Endothelial cell of umbilical vein (primary cell): Measurements from ENCODE around the gene ADGRD1. TPM values are rescaled to one million over a fixed set of nuclear protein-coding genes. Genes with fewer than 3 reads are reported as not detected.

Experiments used
- BruUV-seq: library from RNA; stranded (reverse); fragments of 400-500 nt; replicated peaks from 2 replicates; lab custom pipeline; 2021; lab: Mats Ljungman, UMichigan
- CTCF ChIA-PET: fragments of 300-600, 350-600 bp; sonication (Branson Sonifier 250); formaldehyde crosslinking; loops from one replicate; lab custom pipeline; 2021; ENCODE audit warnings: antibody characterized with exemption, inconsistent platforms; lab: Charles Lee
- POLR2A ChIA-PET: fragments of 300-600, 350-600 bp; sonication (Branson Sonifier 250); formaldehyde crosslinking; loops from one replicate; lab custom pipeline; 2021; ENCODE audit warnings: antibody characterized with exemption, inconsistent platforms; lab: Charles Lee
- DNase-seq: peaks from one replicate; pipeline ENCODE4 v3.0.0-alpha.2; 2011; ENCODE audit warnings: low read depth, low spot score
- FAIRE-seq: peaks from 2 replicates; lab custom pipeline; 2011; peaks lifted over from hg19 to GRCh38; lab: Jason Lieb, UNC
- H2AFZ ChIP-seq: 2 replicates; pipeline ENCODE4 v1.6.0; 2012; ENCODE audit warnings: low read depth, low read length, control low read depth, inconsistent platforms
- H3K27ac ChIP-seq: 2 replicates; pipeline ENCODE4 v1.5.1; 2011; ENCODE audit warnings: low read depth, mild to moderate bottlenecking, control low read depth, low read length, moderate library complexity; ENCODE audit not compliant: insufficient read depth
- H3K27me3 ChIP-seq, 2 experiments: 2 replicates each; pipeline versions ENCODE4 v1.6.0 to v1.6.1; 2011; ENCODE audit warnings: low read length in 2 of 2, mixed read lengths in 1 of 2; ENCODE audit not compliant: control insufficient read depth in 2 of 2, insufficient read depth in 2 of 2
- H3K36me3 ChIP-seq, 2 experiments: 2 replicates in 1 of 2; 3 replicates in 1 of 2; pipeline ENCODE4 v1.5.1; 2011; ENCODE audit warnings: low read length in 2 of 2, mild to moderate bottlenecking in 1 of 2, moderate library complexity in 1 of 2; ENCODE audit not compliant: control insufficient read depth in 2 of 2, insufficient read depth in 2 of 2; ENCODE audit errors: extremely low read depth in 1 of 2
- H3K4me1 ChIP-seq: 3 replicates; pipeline ENCODE4 v1.5.1; 2011; ENCODE audit warnings: mild to moderate bottlenecking, low read length; ENCODE audit not compliant: control insufficient read depth, insufficient read depth; ENCODE audit errors: extremely low read depth
- H3K4me2 ChIP-seq: 2 replicates; pipeline ENCODE4 v1.6.1; 2011; ENCODE audit warnings: low read length, control low read depth, mixed read lengths; ENCODE audit not compliant: insufficient read depth
- H3K4me3 ChIP-seq, 3 experiments: fragments of 200-600 bp in 1 of 3; sonication (generic), shearing (Covaris generic) in 1 of 3; replicated peaks in 1 of 3; 2 replicates each; pipeline ENCODE4 v1.5.1; 2011 to 2016; ENCODE audit warnings: control low read depth in 3 of 3, low read length in 3 of 3, mild to moderate bottlenecking in 2 of 3, inconsistent platforms in 1 of 3, low read depth in 1 of 3, moderate library complexity in 1 of 3; ENCODE audit not compliant: insufficient read depth in 1 of 3
- H3K79me2 ChIP-seq: 2 replicates; pipeline ENCODE4 v1.6.0; 2012; ENCODE audit warnings: low read length, inconsistent platforms; ENCODE audit not compliant: control insufficient read depth, insufficient read depth
- H3K9ac ChIP-seq: replicated peaks from 2 replicates; pipeline ENCODE3; 2011; ENCODE audit warnings: low read length, control low read depth; ENCODE audit not compliant: insufficient read depth; ENCODE audit errors: extremely low read depth
- H3K9me1 ChIP-seq: replicated peaks from 3 replicates; pipeline ENCODE4 v1.6.0; 2011; ENCODE audit warnings: mild to moderate bottlenecking, low read length; ENCODE audit not compliant: control insufficient read depth, insufficient read depth; ENCODE audit errors: extremely low read depth
- H3K9me3 ChIP-seq: replicated peaks from 2 replicates; pipeline ENCODE4 v1.5.1; 2012; ENCODE audit warnings: low read length, inconsistent platforms; ENCODE audit not compliant: control insufficient read depth, insufficient read depth
- H4K20me1 ChIP-seq: replicated peaks from 2 replicates; pipeline ENCODE3; 2011; ENCODE audit warnings: mild to moderate bottlenecking, low read length; ENCODE audit not compliant: control insufficient read depth, insufficient read depth; ENCODE audit errors: extremely low read depth
- EZH2 ChIP-seq: IDR thresholded peaks from 2 replicates; pipeline ENCODE4 v1.6.1; 2012; ENCODE audit warnings: borderline replicate concordance, low read depth, mild to moderate bottlenecking, moderate library complexity, low read length, inconsistent platforms; ENCODE audit not compliant: severe bottlenecking
- FOS ChIP-seq: IDR thresholded peaks from 2 replicates; pipeline ENCODE4 v1.6.1; 2011; ENCODE audit warnings: mild to moderate bottlenecking, low read length, moderate library complexity, borderline replicate concordance; ENCODE audit not compliant: insufficient read depth
- GATA2 ChIP-seq: IDR thresholded peaks from 2 replicates; pipeline ENCODE4 v1.7.0; 2011; ENCODE audit warnings: low read depth, mild to moderate bottlenecking, moderate library complexity, mixed read lengths, low read length; ENCODE audit not compliant: insufficient read length, insufficient read depth
- JUN ChIP-seq: IDR thresholded peaks from 2 replicates; pipeline ENCODE4 v1.6.1; 2011; ENCODE audit warnings: borderline replicate concordance, low read depth; ENCODE audit not compliant: insufficient read length, insufficient read depth
- POLR2A ChIP-seq: IDR thresholded peaks from 2 replicates; pipeline ENCODE4 v1.6.1; 2012; ENCODE audit warnings: low read depth, mild to moderate bottlenecking, control low read depth, low read length
- POLR2AphosphoS5 ChIP-seq: IDR thresholded peaks from 2 replicates; pipeline ENCODE4 v1.6.1; 2012; ENCODE audit warnings: low read depth, mild to moderate bottlenecking, control low read depth, low read length, moderate library complexity; ENCODE audit not compliant: insufficient read depth
- dilution Hi-C: fragments of 300-500 bp; cut with MboI; formaldehyde crosslinking; loops from one replicate; pipeline ENCODE4 v1.15.0; 2019; ENCODE audit warnings: low sequenced_read_pairs; ENCODE audit not compliant: extremely low pct_ligation_motif_present
- intact Hi-C: fragments of 100-400 bp; cut with micrococcal nuclease; formaldehyde crosslinking; loops from one replicate; pipeline ENCODE4 v1.10.0; 2022
- polyA plus RNA-seq, 4 experiments: library from polyadenylated mRNA; depleted of rRNA in 3 of 4; stranded (reverse) in 3 of 4; unstranded in 1 of 4; fragments of >200 nt; gene quantifications; 2 replicates each; pipeline versions ENCODE4 v1.2.1 to v1.2.3, GENCODE V29; 2011 to 2012; ENCODE audit warnings: missing spikeins in 1 of 4
- total RNA-seq: library from RNA; stranded (reverse); gene quantifications from 2 replicates; pipeline ENCODE4 v1.2.3, GENCODE V29; 2021
- TF ChIP-seq, protein P1 (sequence below): IDR thresholded peaks from 2 replicates; pipeline ENCODE4 v1.6.1; 2011; ENCODE audit not compliant: insufficient read depth, insufficient read length
- TF ChIP-seq, protein P2 (sequence below), 2 donors: IDR thresholded peaks; 1 replicate in 1 of 2; 2 replicates in 1 of 2; pipeline ENCODE4 v1.5.1; 2011; ENCODE audit warnings: low read length in 2 of 2, mild to moderate bottlenecking in 2 of 2, moderate library complexity in 2 of 2, control low read depth in 1 of 2, inconsistent platforms in 1 of 2, low read depth in 1 of 2; ENCODE audit not compliant: insufficient read depth in 1 of 2; ENCODE audit errors: extremely low read depth in 1 of 2

ADGRD1 gene
- total and polyA plus RNA-seq, 2 donors (not counting 3 experiments of a cell fraction or from before 2014, with no cell fraction given) = 0.07 TPM; not detected in 1

DNA sequence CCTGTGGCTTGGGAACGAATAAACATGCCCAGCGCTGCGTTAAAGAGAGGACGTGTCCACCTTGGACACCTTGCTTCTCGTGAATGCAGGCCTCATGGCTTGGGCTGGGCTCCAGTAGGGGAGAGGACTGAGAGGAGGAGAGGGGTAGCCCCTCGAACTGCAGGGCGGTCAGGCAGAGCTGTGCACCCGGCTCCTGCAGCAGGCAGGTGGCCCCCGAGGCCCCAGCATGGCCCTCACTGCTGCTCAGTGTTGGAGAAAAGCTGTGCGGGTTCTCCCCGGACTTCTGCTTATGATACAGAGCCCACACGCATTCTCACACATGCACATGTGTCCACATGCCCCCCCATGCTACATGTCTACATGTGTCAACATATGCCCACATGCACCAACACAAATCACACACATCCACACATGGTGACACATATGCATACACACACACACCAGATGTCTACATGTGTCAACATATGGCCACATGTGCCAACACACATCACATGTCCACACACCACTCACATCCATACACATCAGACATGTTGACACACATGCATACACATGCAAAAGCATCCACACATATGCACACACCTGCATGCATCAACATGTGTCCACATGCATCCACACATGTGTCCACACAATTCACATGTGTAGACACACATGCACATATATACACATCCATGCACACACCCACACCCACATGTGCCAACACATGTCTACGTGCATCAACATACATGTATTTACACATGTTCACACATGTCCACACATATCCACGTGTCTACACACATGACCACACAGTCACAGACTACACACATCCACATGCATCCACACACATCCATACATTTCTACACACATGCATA, 3.0 kb downstream of the ADGRD1 start:
- no peak for DNase-seq
- H4K20me1 ChIP-seq = no peaks in the 10 kb centered on the region
- H2AFZ ChIP-seq = no peak overlapping the region
- no peaks in the 10 kb centered on the region for H3K9me3 ChIP-seq
- H3K4me1 ChIP-seq = no peaks in the 10 kb centered on the region
- dilution Hi-C loops (no loop called here), intact Hi-C loops (no loop called here)
- H3K27ac ChIP-seq = no peak overlapping the region
- ChIA-PET POLR2A (no interaction called here), CTCF (no interaction called here)
- no peak overlapping the region for H3K4me2 ChIP-seq
- no peak for TF ChIP-seq FOS
- TF ChIP-seq, protein P1, sequence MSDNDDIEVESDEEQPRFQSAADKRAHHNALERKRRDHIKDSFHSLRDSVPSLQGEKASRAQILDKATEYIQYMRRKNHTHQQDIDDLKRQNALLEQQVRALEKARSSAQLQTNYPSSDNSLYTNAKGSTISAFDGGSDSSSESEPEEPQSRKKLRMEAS = no peak
- no peak for TF ChIP-seq POLR2A
- TF ChIP-seq POLR2AphosphoS5 = no peak
- no peak for TF ChIP-seq JUN
- TF ChIP-seq EZH2 = no peak
- TF ChIP-seq, protein P2, sequence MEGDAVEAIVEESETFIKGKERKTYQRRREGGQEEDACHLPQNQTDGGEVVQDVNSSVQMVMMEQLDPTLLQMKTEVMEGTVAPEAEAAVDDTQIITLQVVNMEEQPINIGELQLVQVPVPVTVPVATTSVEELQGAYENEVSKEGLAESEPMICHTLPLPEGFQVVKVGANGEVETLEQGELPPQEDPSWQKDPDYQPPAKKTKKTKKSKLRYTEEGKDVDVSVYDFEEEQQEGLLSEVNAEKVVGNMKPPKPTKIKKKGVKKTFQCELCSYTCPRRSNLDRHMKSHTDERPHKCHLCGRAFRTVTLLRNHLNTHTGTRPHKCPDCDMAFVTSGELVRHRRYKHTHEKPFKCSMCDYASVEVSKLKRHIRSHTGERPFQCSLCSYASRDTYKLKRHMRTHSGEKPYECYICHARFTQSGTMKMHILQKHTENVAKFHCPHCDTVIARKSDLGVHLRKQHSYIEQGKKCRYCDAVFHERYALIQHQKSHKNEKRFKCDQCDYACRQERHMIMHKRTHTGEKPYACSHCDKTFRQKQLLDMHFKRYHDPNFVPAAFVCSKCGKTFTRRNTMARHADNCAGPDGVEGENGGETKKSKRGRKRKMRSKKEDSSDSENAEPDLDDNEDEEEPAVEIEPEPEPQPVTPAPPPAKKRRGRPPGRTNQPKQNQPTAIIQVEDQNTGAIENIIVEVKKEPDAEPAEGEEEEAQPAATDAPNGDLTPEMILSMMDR (IDR thresholded peaks at IDR 0.05; ENCODE audit: extremely low read depth in 1 of 2, insufficient read depth in 1 of 2, low read depth in 1 of 2, low read length in 2 of 2) = no peak
- TF ChIP-seq GATA2 = no peak
- no TSS peak for BruUV-seq
- H3K79me2 ChIP-seq = no peaks in the 10 kb centered on the region
- no peak overlapping the region for H3K4me3 ChIP-seq
- no peaks in the 10 kb centered on the region for H3K36me3 ChIP-seq
- no peaks in the 10 kb centered on the region for H3K27me3 ChIP-seq
- H3K9me1 ChIP-seq = no peaks in the 10 kb centered on the region
- no peak overlapping the region for H3K9ac ChIP-seq
- FAIRE-seq = no peak
